ENCODE measurements around the gene SSBP2.

Gene SSBP2

GRCh38 chr5:81774374-81774773 lies 23.5 kb upstream of the SSBP2 start:
- Histone ChIP-seq H3K27ac (replicated peaks) (no peak overlapping the region), H3K27me3 (ENCODE audit: insufficient read depth, poor library complexity, severe bottlenecking) (no peaks in the 10 kb centered on the region), H3K4me3 (replicated peaks; ENCODE audit: insufficient read depth, low read length) (no peak overlapping the region)
- TF ChIP-seq SPI1 (IDR thresholded peaks at IDR 0.05; ENCODE audit: borderline replicate concordance, low read depth), result no peak
- TF ChIP-seq POLR2AphosphoS5 (IDR thresholded peaks at IDR 0.05; ENCODE audit: low read depth), result no peak
- TF ChIP-seq REST (IDR thresholded peaks at IDR 0.05; ENCODE audit: insufficient replicate concordance, low read depth), result no peak
- TF ChIP-seq GABPA (IDR thresholded peaks at IDR 0.05; ENCODE audit: low read depth), result no peak
- TF ChIP-seq CTCF (IDR thresholded peaks at IDR 0.05; ENCODE audit: insufficient read depth, low read length), result no peak
- no peak for DNase-seq (ENCODE audit: low read depth in 1 of 2, low spot score in 1 of 2)

- no peak overlapping the region for H3K27ac ChIP-seq (replicated peaks)
- H3K4me3 ChIP-seq (replicated peaks; ENCODE audit: insufficient read depth, low read length), result no peak overlapping the region
- TF ChIP-seq POLR2AphosphoS5 (IDR thresholded peaks at IDR 0.05; ENCODE audit: low read depth) (no peak), CTCF (IDR thresholded peaks at IDR 0.05; ENCODE audit: insufficient read depth, low read length) (no peak), GABPA (IDR thresholded peaks at IDR 0.05; ENCODE audit: low read depth) (no peak), SPI1 (IDR thresholded peaks at IDR 0.05; ENCODE audit: borderline replicate concordance, low read depth) (no peak), REST (IDR thresholded peaks at IDR 0.05; ENCODE audit: insufficient replicate concordance, low read depth) (no peak)
- DNase-seq (ENCODE audit: low read depth in 1 of 2, low spot score in 1 of 2), result no peak
- H3K27me3 ChIP-seq (ENCODE audit: insufficient read depth, poor library complexity, severe bottlenecking), result no peaks in the 10 kb centered on the region
These were observed 22.7 kb upstream of the SSBP2 start for GRCh38 chr5:81773574-81773973.

- no peak overlapping the region for H3K4me3 ChIP-seq (replicated peaks; ENCODE audit: insufficient read depth, low read length)
- H3K27me3 ChIP-seq (ENCODE audit: insufficient read depth, poor library complexity, severe bottlenecking), result no peaks in the 10 kb centered on the region
- H3K27ac ChIP-seq (replicated peaks), result no peak overlapping the region
- no peak for TF ChIP-seq POLR2AphosphoS5 (IDR thresholded peaks at IDR 0.05; ENCODE audit: low read depth)
- no peak for TF ChIP-seq CTCF (IDR thresholded peaks at IDR 0.05; ENCODE audit: insufficient read depth, low read length)
- no peak for TF ChIP-seq REST (IDR thresholded peaks at IDR 0.05; ENCODE audit: insufficient replicate concordance, low read depth)
- TF ChIP-seq GABPA (IDR thresholded peaks at IDR 0.05; ENCODE audit: low read depth), result no peak
- no peak for TF ChIP-seq SPI1 (IDR thresholded peaks at IDR 0.05; ENCODE audit: borderline replicate concordance, low read depth)
- DNase-seq (ENCODE audit: low read depth in 1 of 2, low spot score in 1 of 2), result no peak
These were observed 22.3 kb upstream of the SSBP2 start for GRCh38 chr5:81773161-81773560.

Measured in HL-60 (cell line).